ENCODE results near the gene GRWD1.

GRWD1 gene

GRCh38 chr19:48424694-48425219, 21.0 kb upstream of the GRWD1 start:
- Histone ChIP-seq H3K4me3 (ENCODE audit: low read depth in 1 of 2, low read length in 2 of 2) (no peak overlapping the region), H3K4me1 (ENCODE audit: control insufficient read depth in 1 of 2, insufficient read depth in 2 of 2, low read length in 2 of 2) (no peaks in the 10 kb centered on the region), H3K9me3 (ENCODE audit: control insufficient read depth in 1 of 2, low read length in 2 of 2) (no peaks in the 10 kb centered on the region), H3K27me3 (ENCODE audit: control insufficient read depth in 1 of 2, insufficient read depth in 2 of 2, low read length in 2 of 2) (no peaks in the 10 kb centered on the region), H3K9ac (ENCODE audit: low read depth in 1 of 2, low read length in 2 of 2) (no peak overlapping the region), H3K27ac (ENCODE audit: low read depth, low read length) (no peak overlapping the region), H3K36me3 (ENCODE audit: control insufficient read depth in 1 of 2, insufficient read depth in 2 of 2, low read length in 2 of 2) (no peaks in the 10 kb centered on the region)

GRCh38 chr19:48428670-48429069, 17.1 kb upstream of the GRWD1 start:
- Histone ChIP-seq H3K4me3 (ENCODE audit: low read depth in 1 of 2, low read length in 2 of 2) (no peak overlapping the region), H3K27me3 (ENCODE audit: control insufficient read depth in 1 of 2, insufficient read depth in 2 of 2, low read length in 2 of 2) (no peaks in the 10 kb centered on the region), H3K4me1 (ENCODE audit: control insufficient read depth in 1 of 2, insufficient read depth in 2 of 2, low read length in 2 of 2) (no peaks in the 10 kb centered on the region), H3K36me3 (ENCODE audit: control insufficient read depth in 1 of 2, insufficient read depth in 2 of 2, low read length in 2 of 2) (no peaks in the 10 kb centered on the region), H3K27ac (ENCODE audit: low read depth, low read length) (no peak overlapping the region), H3K9me3 (ENCODE audit: control insufficient read depth in 1 of 2, low read length in 2 of 2) (no peaks in the 10 kb centered on the region), H3K9ac (ENCODE audit: low read depth in 1 of 2, low read length in 2 of 2) (no peak overlapping the region)

GRCh38 chr19:48433337-48433736, 12.4 kb upstream of the GRWD1 start:
- Histone ChIP-seq H3K27ac (ENCODE audit: low read depth, low read length) (no peak overlapping the region), H3K36me3 (ENCODE audit: control insufficient read depth in 1 of 2, insufficient read depth in 2 of 2, low read length in 2 of 2) (no peaks in the 10 kb centered on the region), H3K27me3 (ENCODE audit: control insufficient read depth in 1 of 2, insufficient read depth in 2 of 2, low read length in 2 of 2) (no peaks in the 10 kb centered on the region), H3K4me3 (ENCODE audit: low read depth in 1 of 2, low read length in 2 of 2) (no peak overlapping the region), H3K4me1 (ENCODE audit: control insufficient read depth in 1 of 2, insufficient read depth in 2 of 2, low read length in 2 of 2) (no peaks in the 10 kb centered on the region), H3K9me3 (ENCODE audit: control insufficient read depth in 1 of 2, low read length in 2 of 2) (no peaks in the 10 kb centered on the region), H3K9ac (ENCODE audit: low read depth in 1 of 2, low read length in 2 of 2) (no peak overlapping the region)

GRCh38 chr19:48436586-48436985, 9.2 kb upstream of the GRWD1 start:
- Histone ChIP-seq H3K27me3 (ENCODE audit: control insufficient read depth in 1 of 2, insufficient read depth in 2 of 2, low read length in 2 of 2) (peaks cover 3% of the 10 kb centered on the region in 2 donors), H3K9ac (ENCODE audit: low read depth in 1 of 2, low read length in 2 of 2) (no peak overlapping the region)

GRCh38 chr19:48441360-48442050, 4.3 kb upstream of the GRWD1 start:
- H3K36me3 ChIP-seq (ENCODE audit: control insufficient read depth in 1 of 2, insufficient read depth in 2 of 2, low read length in 2 of 2) = no peaks in the 10 kb centered on the region
- no peak overlapping the region for H3K9ac ChIP-seq (ENCODE audit: low read depth in 1 of 2, low read length in 2 of 2)
- H3K27ac ChIP-seq (ENCODE audit: low read depth, low read length) = no peak overlapping the region
- no peaks in the 10 kb centered on the region for H3K9me3 ChIP-seq (ENCODE audit: control insufficient read depth in 1 of 2, low read length in 2 of 2)
- H3K4me1 ChIP-seq (ENCODE audit: control insufficient read depth in 1 of 2, insufficient read depth in 2 of 2, low read length in 2 of 2) = peaks cover 8 to 19% of the 10 kb centered on the region in 2 donors
- H3K4me3 ChIP-seq (ENCODE audit: low read depth in 1 of 2, low read length in 2 of 2) = no peak overlapping the region
- H3K27me3 ChIP-seq (ENCODE audit: control insufficient read depth in 1 of 2, insufficient read depth in 2 of 2, low read length in 2 of 2) = peaks cover 22 to 23% of the 10 kb centered on the region in 2 donors

More at GRCh38 chr19:48436586-48436985, 9.2 kb upstream of the GRWD1 start:
- Histone ChIP-seq H3K9me3 (ENCODE audit: control insufficient read depth in 1 of 2, low read length in 2 of 2) (no peaks in the 10 kb centered on the region), H3K27ac (ENCODE audit: low read depth, low read length) (no peak overlapping the region), H3K4me1 (ENCODE audit: control insufficient read depth in 1 of 2, insufficient read depth in 2 of 2, low read length in 2 of 2) (no peaks in the 10 kb centered on the region), H3K36me3 (ENCODE audit: control insufficient read depth in 1 of 2, insufficient read depth in 2 of 2, low read length in 2 of 2) (no peaks in the 10 kb centered on the region), H3K4me3 (ENCODE audit: low read depth in 1 of 2, low read length in 2 of 2) (no peak overlapping the region)

GRCh38 chr19:48442116-48443035, 3.4 kb upstream of the GRWD1 start:
- H3K4me3 ChIP-seq (ENCODE audit: low read depth in 1 of 2, low read length in 2 of 2) = no peak overlapping the region

GRCh38 chr19:48443256-48443655, 2.5 kb upstream of the GRWD1 start:
- Histone ChIP-seq H3K4me3 (ENCODE audit: low read depth in 1 of 2, low read length in 2 of 2) (no peak overlapping the region), H3K9ac (ENCODE audit: low read depth in 1 of 2, low read length in 2 of 2) (no peak overlapping the region)

More at GRCh38 chr19:48442116-48443035, 3.4 kb upstream of the GRWD1 start:
- Histone ChIP-seq H3K27ac (ENCODE audit: low read depth, low read length) (no peak overlapping the region), H3K36me3 (ENCODE audit: control insufficient read depth in 1 of 2, insufficient read depth in 2 of 2, low read length in 2 of 2) (peaks cover 0 to 2% of the 10 kb centered on the region in 2 donors), H3K27me3 (ENCODE audit: control insufficient read depth in 1 of 2, insufficient read depth in 2 of 2, low read length in 2 of 2) (peaks cover 22 to 23% of the 10 kb centered on the region in 2 donors), H3K9ac (ENCODE audit: low read depth in 1 of 2, low read length in 2 of 2) (no peak overlapping the region), H3K9me3 (ENCODE audit: control insufficient read depth in 1 of 2, low read length in 2 of 2) (no peaks in the 10 kb centered on the region), H3K4me1 (ENCODE audit: control insufficient read depth in 1 of 2, insufficient read depth in 2 of 2, low read length in 2 of 2) (peaks cover 12 to 22% of the 10 kb centered on the region in 2 donors)

GRCh38 chr19:48443731-48444128, 2.1 kb upstream of the GRWD1 start:
- H3K9me3 ChIP-seq (ENCODE audit: control insufficient read depth in 1 of 2, low read length in 2 of 2) = no peaks in the 10 kb centered on the region
- no peak overlapping the region for H3K27ac ChIP-seq (ENCODE audit: low read depth, low read length)
- peaks cover 12 to 22% of the 10 kb centered on the region in 2 donors for H3K4me1 ChIP-seq (ENCODE audit: control insufficient read depth in 1 of 2, insufficient read depth in 2 of 2, low read length in 2 of 2)
- H3K4me3 ChIP-seq (ENCODE audit: low read depth in 1 of 2, low read length in 2 of 2) = peak overlapping the region in 1 of 2 donors; percentile 10
- peaks cover 22 to 23% of the 10 kb centered on the region in 2 donors for H3K27me3 ChIP-seq (ENCODE audit: control insufficient read depth in 1 of 2, insufficient read depth in 2 of 2, low read length in 2 of 2)
- peaks cover 4 to 16% of the 10 kb centered on the region in 2 donors for H3K36me3 ChIP-seq (ENCODE audit: control insufficient read depth in 1 of 2, insufficient read depth in 2 of 2, low read length in 2 of 2)
- no peak overlapping the region for H3K9ac ChIP-seq (ENCODE audit: low read depth in 1 of 2, low read length in 2 of 2)

More at GRCh38 chr19:48443256-48443655, 2.5 kb upstream of the GRWD1 start:
- Histone ChIP-seq H3K36me3 (ENCODE audit: control insufficient read depth in 1 of 2, insufficient read depth in 2 of 2, low read length in 2 of 2) (peaks cover 1 to 11% of the 10 kb centered on the region in 2 donors), H3K27ac (ENCODE audit: low read depth, low read length) (no peak overlapping the region), H3K27me3 (ENCODE audit: control insufficient read depth in 1 of 2, insufficient read depth in 2 of 2, low read length in 2 of 2) (peaks cover 22 to 23% of the 10 kb centered on the region in 2 donors), H3K4me1 (ENCODE audit: control insufficient read depth in 1 of 2, insufficient read depth in 2 of 2, low read length in 2 of 2) (peaks cover 12 to 22% of the 10 kb centered on the region in 2 donors), H3K9me3 (ENCODE audit: control insufficient read depth in 1 of 2, low read length in 2 of 2) (no peaks in the 10 kb centered on the region)

GRCh38 chr19:48444129-48444935, 1.5 kb upstream of the GRWD1 start:
- peaks cover 22 to 23% of the 10 kb centered on the region in 2 donors for H3K27me3 ChIP-seq (ENCODE audit: control insufficient read depth in 1 of 2, insufficient read depth in 2 of 2, low read length in 2 of 2)
- H3K27ac ChIP-seq (ENCODE audit: low read depth, low read length) = no peak overlapping the region
- H3K4me1 ChIP-seq (ENCODE audit: control insufficient read depth in 1 of 2, insufficient read depth in 2 of 2, low read length in 2 of 2) = peaks cover 12 to 22% of the 10 kb centered on the region in 2 donors
- peak overlapping the region in 1 of 2 donors; percentile 0 for H3K9ac ChIP-seq (ENCODE audit: low read depth in 1 of 2, low read length in 2 of 2)
- peak overlapping the region; percentile 2 to 98 for H3K4me3 ChIP-seq (ENCODE audit: low read depth in 1 of 2, low read length in 2 of 2)
- H3K9me3 ChIP-seq (ENCODE audit: control insufficient read depth in 1 of 2, low read length in 2 of 2) = no peaks in the 10 kb centered on the region
- peaks cover 4 to 22% of the 10 kb centered on the region in 2 donors for H3K36me3 ChIP-seq (ENCODE audit: control insufficient read depth in 1 of 2, insufficient read depth in 2 of 2, low read length in 2 of 2)

Data from duodenal mucosa (tissue), 2 donors.